ENCODE measurements around the gene CCDC88B. TPM values are rescaled to one million over a fixed set of nuclear protein-coding genes. Genes with fewer than 3 reads are reported as not detected.
A peak's percentile ranks its signal among the peaks of the same experiment; 100 is the strongest.

The CCDC88B gene
- total RNA-seq, 1 experiment from 2014 or later, result 0.63 TPM

DNA sequence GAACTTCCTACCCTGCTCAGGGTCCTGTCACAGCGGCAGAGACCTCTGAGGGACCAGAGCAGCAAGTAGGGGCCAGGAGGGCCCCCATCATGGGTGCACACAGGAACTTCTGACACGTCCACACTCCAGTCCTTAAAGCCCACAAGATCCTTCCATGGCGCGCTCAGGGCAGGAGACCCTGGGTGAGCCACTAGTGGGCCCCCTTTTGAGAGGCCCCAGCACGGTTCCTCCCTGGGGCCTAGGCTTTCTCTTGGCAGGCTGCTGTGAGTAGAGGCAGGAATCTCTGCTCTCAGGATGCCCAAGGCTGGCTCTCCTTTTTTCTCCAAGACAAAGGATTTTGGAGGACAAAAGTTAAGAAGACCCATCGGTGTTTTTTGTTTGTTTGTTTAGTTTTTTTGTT, 41.3 kb downstream of the CCDC88B start:
- DNase-seq (ENCODE audit: low read depth), result no peak

DNA sequence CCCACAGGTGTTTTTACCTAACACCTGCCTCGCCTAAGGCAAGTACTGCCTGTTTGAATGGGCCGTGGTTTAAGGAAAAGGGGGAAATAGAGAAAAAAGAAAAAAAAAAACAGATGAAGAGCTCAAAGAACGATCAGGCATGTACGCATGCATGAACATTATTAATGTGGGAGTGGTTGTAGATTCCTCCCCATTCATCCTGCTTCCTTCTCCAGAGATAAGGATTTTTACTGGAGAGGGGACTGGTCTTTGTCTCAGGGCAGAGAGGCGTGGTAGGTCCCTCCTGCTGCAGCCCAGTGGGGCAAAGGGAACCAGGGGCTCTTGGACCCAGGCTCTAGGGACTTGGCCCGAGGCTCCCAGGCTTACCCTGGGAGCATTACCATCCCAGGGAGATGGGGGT, 42.0 kb downstream of the CCDC88B start:
- DNase-seq (ENCODE audit: low read depth), result no peak

DNA sequence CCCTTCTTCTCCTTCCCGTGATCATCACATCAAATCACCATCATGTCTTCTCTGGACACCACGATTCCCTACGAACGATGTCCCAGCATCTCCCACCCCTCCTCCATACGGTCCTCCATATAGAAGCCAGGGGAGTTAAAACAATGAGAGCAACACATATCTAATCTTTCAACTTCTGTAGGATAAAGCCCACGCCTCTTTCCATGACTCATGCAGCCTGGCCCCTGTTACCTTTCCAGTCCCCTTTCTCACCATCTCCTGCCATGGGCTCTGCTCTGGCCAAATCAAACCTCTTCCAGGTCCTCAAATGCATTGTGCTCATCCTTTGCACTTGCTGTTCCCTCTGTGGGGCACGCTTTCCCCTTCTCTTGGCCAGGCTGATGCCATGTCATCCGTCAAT, 42.6 kb downstream of the CCDC88B start:
- no peak for DNase-seq (ENCODE audit: low read depth)

DNA sequence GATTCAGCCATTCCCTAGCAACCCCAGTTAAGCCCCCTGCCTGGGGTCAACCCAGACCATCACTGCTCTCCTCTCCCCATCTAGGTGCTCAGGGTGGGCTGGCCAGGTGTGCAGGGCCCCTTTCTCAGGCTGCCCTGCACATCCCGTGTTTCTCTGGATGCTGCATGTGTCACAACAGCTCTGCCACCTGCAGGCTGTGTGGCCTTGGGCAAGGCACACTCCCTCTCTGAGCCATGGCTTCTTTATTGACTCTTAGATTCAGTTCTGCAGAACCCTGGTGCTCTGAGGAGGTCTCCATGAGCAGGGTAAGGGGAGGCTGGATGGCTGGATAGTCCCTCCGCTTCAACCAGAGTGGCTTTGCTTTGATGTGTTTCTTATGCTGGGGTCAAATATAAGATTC, 43.6 kb downstream of the CCDC88B start:
- no peak for DNase-seq (ENCODE audit: low read depth)

DNA sequence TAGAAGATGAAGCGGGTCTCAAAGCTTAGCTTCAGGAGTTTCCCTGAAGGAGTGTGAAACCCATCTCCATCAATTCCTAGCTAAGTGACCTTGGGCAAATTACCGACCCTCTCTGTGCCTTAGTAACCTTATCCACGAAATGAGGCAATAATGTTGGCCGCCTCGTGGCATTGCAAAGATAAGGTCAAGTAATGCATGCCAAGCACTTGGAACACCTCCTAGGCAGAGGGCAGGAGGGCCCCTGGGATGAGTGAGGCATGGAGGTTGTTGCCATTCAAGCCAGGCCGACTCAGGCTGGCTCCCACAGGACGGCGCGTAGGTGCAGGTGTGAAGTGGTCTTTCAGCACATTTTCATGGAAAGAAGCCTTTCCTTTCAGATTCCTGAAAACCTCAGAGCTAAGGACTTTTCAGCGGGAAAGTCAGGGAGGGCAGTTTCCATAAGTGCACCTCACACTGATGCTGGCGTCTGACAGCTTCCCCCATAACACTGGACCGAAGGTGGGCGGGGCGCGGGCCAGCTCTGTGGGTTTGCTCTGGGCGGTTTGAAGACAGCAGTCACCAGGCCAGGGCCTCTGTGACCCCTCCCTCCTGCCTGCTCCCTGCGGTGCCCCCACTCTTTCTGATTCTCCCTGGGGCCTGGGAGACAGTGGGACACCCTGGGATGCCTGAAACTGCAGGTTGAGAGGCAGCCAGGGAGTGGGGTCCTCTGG, 44.2 kb downstream of the CCDC88B start:
- no peak for DNase-seq (ENCODE audit: low read depth)

DNA sequence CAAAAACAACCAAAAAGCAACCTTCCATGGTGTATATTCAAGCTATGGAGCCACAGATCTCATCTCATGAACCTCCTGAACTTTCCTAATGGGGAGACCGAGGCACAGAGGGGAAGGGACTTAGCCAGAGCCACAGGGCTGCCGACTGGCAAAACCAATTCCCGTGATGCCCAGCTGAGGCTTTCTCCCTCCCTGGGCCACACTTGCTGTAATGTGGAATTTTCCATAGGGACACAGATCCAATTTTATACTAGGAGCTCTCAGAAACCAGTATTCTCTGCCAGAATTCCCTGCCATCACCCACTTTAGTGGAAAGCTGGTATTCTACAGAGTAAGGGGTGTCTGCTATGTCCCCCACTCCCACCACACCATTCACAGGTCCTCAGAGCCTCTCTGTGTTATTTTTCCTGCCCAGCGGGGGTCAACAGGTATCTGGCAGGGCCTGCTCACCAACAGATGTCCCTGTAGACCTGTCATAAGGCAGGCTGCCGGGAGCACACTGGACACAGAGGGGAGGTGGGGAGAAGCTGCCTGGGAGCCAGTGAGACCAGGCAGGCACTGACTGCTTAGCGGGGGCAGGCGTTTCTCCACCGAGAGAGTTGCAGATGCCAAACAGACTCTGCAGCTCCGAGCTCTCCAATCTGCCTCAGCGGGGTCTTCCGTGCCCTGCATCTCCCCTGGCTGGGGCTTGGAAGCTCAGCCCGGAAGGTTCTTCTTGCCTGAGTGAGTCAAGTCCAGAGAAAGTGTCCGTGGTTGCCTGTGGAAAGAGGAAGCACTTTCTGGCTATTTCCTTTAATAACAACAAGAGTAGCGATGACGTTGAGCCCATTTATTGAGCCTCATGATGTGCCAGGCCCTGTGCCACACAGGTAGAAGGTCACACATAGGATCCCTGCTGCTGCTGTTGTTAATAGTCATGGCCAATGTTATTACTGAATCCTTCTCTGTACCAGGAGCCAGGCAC, 45.3 kb downstream of the CCDC88B start:
- no peak for DNase-seq (ENCODE audit: low read depth)

DNA sequence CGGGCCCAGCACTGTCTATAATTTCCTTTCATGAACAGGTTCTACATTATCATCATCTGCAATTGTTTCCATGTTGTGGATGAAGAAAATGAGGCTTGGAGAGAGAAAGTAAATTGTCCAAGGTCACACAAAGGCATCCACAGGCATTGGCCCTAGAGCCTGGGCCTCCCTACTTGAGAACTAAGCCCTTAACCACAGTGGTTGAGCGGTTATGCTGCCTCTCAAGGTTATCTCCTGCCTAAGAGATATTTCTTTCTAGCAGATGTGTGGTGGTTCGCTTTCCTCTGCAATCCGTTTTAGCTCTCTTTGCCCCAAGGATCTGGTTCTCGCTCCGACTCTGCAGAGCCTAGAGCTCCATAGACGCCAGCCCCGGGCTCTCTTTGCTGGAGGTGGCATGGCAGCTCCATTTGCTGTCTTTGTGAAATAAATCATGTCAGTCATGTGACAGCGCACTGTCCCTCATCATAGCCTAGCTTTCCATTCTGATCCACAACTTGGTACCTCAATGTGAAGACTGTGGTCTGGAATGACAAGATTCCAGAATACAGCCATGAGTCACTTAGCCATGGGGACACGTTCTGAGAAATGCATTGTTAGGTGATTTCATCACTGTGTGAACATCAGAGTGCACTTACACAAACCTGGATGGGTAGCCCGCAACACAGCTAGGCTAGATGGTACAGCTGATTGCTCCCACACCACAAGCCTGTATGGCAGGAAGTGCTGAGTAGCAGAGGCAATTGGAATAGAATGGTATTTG, 46.1 kb downstream of the CCDC88B start:
- DNase-seq (ENCODE audit: low read depth), result peak; percentile 19

DNA sequence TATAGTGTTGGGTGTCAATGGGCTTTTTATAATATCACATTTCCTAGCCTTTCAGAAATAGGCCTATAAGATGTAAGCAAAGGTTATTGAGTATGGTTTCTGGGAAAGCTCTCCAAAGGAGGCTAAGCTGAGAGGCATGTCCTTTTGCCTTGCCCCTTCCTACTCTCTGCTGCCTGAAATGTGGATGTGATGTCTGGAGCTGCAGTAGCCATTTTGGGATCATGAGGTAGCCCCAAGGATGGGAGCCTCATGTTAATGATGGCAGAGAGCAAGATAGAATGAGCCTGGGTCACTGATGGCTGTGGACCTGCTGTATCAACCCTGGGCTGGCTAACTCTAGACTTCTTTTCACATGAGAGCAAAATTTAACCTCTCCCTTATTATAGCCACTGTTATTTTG, 47.9 kb downstream of the CCDC88B start:
- DNase-seq (ENCODE audit: low read depth), result no peak

DNA sequence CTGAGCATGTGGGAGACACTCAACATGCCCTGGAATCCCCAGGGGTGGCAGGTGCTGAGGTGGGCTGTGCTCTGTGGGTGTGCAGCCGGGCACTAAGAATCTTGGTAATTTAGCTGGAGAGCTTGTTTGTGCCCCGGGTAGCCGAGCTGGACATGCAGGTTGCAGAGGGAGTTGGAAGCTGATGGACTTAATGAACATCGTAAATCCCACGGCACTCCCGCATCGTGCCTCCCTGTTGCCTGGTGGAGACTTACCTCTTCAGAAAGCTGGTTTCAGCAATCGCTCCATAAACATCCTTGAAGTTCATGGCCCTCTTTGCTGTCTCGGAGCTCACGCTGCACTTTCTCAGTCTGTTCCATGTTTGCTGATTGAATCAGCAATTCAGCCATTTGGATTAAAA, 48.9 kb downstream of the CCDC88B start:
- DNase-seq (ENCODE audit: low read depth), result no peak

DNA sequence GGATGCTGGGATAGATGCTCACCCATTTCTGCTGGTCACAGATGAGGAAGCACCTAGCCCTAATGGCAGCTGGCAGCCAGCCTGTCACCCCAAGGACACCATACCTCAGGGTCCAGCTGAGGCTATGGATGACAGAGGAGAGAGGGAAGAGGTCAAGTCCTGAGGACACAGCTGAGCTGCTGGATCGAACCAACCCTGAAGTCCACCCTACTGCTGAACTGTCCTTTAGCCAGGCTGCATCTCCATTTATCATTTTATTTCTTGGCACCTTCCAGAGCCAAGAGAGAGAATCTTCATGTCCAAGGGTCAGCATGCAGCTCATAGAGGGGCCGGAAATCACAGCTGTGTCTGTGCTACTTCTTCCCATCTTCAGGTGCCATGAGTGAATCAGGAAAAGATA, 49.8 kb downstream of the CCDC88B start:
- no peak for DNase-seq (ENCODE audit: low read depth)

DNA sequence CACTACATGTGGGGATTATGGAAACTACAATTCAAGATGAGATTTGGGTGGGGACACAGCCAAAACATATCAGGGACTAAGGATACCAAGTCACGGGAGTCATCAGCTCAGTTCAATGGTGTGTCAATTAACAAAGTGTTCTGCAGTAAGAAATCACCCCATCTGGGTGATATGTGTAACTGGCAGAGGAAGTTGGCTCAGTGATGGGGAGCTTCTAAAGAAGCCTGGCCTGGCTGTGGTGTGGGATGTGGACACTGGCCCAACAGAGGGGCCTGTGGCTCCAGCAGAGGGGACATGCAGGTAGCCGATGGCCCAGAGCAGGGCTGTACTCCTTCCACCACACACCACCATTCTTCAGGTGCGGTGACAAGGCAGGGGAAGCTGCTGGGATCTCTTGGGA, 50.6 kb downstream of the CCDC88B start:
- no peak for DNase-seq (ENCODE audit: low read depth)

DNA sequence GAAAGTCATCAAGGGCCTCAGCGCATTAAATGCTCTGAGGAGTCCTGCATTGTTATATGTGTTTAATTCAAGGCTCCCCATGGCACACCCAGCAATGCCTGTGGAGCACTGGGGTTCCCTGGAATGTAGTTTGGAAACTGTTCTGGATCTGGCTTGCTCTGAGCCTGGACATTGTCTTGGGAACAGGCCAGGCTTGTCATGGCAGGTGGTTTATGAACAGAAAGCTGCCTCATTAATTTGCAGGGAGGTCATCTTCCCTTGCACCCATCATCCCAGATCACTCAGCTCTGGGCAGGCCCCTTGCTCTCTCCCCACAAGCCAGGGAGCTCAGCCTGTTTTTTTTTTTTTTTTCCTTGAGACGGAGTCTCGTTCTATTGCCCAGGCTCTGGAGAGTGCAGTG, 51.8 kb downstream of the CCDC88B start:
- no peak for DNase-seq (ENCODE audit: low read depth)

DNA sequence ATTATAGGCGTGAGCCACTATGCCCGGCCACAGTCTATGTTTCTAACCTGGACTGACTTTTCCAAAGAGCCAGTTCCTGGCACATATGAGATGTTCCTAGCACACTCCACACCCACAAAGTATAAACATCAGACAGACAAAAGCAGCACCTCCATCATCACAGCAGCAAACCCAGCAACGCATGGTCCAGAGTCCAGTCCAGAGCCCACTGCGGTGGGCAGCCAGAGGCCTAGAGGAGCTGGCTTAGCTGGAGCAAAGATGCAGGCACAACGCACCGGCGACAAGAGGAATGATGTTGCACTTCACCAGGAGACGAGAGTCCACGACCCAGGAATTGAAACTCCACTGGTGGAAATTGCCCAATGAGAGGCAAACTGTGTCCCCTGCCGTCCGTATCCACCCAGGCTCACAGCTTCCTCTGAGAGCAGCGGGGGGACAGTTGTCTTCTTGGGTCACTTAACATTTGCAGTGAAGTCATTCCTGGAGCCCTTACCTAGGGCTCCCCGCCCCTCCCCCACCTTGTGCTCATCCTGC, 55.6 kb downstream of the CCDC88B start:
- DNase-seq (ENCODE audit: low read depth), result no peak

DNA sequence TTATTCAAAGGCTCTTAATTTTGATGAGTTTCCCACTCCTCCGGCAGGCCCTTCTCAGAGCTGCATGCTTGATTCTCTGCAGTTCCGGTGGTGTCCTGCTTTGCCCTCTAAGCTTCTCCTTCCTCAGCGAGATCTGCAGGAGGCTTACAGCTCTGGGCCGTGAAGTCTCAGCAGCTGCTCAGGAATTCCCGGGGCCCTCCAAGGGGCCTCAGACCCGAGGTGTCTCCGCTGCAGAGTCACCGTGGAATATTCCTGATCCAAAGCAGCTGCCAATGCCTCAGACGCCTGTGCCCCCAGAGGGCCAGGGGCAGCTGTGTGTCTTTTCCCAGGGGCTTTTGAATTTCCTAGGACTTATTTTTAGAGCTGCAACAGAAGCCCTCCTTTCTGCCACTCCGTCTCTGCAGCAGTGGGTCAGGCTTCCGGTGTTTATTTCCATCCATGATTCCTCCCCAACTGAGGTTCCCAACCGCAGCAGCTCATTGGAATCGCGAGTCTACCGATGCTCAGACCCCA, 56.1 kb downstream of the CCDC88B start:
- peak; percentile 43 for DNase-seq (ENCODE audit: low read depth)

DNA sequence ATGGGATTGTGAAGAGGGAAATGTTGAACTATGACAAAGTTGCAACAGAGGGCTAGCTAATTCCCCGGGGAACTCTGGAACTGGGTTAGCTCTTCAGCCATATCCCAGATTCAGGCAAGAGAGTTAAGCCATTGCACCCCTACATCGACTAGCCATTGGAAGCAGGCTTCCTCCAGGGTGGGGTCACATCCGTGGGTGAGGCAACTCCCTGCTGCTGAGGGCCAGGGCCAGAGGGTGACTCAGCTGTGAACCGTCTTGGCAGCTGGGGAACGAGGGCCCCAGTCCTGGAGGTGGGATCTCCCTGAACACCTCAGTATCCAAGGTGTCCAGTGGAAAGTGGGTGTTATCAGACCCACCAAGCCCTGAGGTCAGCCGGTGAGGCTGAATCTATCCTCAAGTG, 60.1 kb downstream of the CCDC88B start:
- DNase-seq (ENCODE audit: low read depth), result no peak

DNA sequence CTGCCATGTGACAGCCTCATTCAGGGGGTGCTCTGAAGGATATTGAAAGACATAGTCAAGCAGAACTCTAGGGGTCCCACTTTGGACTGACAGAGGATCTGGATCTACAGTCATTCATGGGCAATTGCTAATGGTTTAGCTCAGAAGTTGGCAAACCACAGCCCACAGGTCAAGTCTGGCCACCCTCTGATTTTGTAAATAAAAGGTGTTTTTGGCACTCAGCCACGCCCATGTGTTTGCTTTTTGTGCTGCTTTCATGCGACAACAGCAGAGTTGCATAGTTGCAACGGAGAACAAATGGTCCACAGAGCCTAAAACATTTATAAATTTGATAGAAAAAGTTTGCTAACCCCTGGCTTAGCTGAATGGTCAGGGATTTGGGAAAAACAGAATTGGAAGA, 60.7 kb downstream of the CCDC88B start:
- DNase-seq (ENCODE audit: low read depth), result no peak

DNA sequence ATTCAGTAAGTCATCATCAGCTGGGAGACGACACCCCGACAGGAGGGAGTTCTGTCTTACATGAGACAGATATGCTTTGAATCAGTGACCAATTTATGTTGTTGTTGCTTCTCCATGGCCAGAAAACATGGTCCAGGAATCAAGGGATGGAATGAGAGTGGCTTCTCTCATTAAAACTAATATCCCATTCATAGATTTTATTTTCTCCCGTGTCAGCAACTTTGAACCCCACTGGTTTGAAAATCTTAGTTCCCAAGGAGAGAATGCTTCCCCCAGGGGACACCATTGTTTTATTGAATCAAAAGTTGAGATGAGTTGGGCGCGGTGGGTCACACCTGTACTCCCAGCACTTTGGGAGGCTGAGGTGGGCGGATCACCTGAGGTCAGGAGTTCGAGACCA, 61.8 kb downstream of the CCDC88B start:
- no peak for DNase-seq (ENCODE audit: low read depth)

DNA sequence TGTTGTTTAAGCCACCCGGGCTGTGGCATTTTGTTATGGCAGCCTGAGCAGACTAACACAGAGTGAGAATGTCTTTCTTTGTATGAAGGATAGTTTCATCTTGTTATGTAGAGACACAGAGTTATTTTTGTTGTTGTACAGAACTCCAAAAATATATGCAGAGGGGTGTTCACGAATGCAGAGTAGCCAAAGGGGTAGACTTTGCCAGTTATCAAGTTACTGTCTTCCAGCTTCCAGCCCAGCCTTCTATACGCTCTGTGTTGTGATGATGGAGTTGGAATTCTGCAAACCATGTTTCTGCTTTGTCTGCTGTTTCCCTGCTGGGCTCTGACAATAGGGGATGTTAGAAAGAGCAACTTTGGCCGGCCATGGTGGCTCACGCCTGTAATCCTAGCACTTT, 63.1 kb downstream of the CCDC88B start:
- DNase-seq (ENCODE audit: low read depth), result no peak

DNA sequence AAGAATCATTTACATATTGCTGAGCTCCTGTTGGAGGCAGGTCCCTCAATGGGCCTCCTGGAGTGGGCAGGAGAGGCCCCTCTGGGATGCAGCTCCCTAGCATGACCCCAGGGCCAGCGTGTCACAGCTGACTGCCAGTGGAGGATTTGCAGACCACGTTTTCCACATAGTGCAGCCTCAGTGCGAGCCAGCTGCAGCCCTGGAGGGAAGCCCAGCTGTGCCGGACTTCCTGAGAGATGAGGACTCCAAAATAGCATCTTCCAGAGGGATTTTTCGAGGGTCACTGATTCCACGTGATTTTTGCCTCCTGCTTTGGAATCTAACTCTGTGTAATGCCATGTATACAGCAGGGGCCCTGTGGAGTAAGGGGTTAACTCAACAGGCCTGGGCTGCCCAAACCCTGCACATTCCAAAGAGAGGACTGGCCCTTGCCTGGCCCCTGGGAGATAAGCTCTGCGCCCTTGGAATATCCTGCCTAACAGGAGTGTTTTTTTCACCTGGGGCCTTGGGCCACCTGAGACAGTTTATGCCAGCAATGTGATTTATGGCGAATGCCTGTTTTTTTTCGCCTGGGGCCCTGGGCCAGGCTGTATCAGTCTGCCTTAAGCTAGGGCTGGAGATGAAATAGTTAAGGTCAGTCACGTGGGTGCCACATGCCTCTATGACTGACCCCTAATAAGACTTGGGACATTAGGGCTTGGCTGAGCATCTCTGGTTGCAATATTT, 66.4 kb downstream of the CCDC88B start:
- DNase-seq (ENCODE audit: low read depth), result no peak

All from LHCN-M2 (cell line).